ENCODE data around the gene KIF23. TPM values are rescaled to one million over a fixed set of nuclear protein-coding genes. Genes with fewer than 3 reads are reported as not detected.
A peak's percentile ranks its signal among the peaks of the same experiment; 100 is the strongest.

KIF23 gene
- total RNA-seq, 1 donor from 2014 or later, result 8.6 TPM

DNA sequence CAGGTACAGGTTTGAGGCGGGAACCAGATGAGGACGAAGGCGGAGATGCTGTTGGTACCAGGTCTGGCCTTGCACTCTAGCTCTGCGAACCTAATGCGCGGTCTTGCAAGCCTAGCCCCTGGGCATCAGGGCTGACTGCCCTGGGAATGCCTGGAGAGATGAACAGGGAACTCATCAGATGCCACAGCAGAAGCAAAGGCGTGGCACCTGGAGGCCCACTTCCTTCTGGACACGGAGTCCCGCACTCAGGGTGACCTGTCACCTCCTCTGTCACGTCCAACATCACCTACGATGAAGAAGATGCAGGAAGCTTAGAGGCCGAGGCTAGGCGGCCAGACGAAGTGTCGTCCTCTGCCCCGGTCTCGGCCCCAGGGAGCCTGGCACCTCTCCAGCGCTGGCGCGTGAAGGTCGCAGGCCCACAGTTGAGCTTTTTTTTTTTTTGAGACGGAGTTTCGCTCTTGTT is 47.9 kb downstream of the KIF23 start:
- Histone ChIP-seq H3K4me3 (ENCODE audit: low read depth, low read length) (peak overlapping the region; percentile 39), H3K27me3 (ENCODE audit: control insufficient read depth, insufficient read depth, low read length) (no peaks in the 10 kb centered on the region), H3K36me3 (ENCODE audit: control insufficient read depth, insufficient read depth, low read length) (no peaks in the 10 kb centered on the region)
- no peak for DNase-seq (ENCODE audit: low read depth)
- TF ChIP-seq, protein P1, sequence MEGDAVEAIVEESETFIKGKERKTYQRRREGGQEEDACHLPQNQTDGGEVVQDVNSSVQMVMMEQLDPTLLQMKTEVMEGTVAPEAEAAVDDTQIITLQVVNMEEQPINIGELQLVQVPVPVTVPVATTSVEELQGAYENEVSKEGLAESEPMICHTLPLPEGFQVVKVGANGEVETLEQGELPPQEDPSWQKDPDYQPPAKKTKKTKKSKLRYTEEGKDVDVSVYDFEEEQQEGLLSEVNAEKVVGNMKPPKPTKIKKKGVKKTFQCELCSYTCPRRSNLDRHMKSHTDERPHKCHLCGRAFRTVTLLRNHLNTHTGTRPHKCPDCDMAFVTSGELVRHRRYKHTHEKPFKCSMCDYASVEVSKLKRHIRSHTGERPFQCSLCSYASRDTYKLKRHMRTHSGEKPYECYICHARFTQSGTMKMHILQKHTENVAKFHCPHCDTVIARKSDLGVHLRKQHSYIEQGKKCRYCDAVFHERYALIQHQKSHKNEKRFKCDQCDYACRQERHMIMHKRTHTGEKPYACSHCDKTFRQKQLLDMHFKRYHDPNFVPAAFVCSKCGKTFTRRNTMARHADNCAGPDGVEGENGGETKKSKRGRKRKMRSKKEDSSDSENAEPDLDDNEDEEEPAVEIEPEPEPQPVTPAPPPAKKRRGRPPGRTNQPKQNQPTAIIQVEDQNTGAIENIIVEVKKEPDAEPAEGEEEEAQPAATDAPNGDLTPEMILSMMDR (IDR thresholded peaks at IDR 0.05; ENCODE audit: insufficient read depth, low read length, poor library complexity, severe bottlenecking), result no peak

DNA sequence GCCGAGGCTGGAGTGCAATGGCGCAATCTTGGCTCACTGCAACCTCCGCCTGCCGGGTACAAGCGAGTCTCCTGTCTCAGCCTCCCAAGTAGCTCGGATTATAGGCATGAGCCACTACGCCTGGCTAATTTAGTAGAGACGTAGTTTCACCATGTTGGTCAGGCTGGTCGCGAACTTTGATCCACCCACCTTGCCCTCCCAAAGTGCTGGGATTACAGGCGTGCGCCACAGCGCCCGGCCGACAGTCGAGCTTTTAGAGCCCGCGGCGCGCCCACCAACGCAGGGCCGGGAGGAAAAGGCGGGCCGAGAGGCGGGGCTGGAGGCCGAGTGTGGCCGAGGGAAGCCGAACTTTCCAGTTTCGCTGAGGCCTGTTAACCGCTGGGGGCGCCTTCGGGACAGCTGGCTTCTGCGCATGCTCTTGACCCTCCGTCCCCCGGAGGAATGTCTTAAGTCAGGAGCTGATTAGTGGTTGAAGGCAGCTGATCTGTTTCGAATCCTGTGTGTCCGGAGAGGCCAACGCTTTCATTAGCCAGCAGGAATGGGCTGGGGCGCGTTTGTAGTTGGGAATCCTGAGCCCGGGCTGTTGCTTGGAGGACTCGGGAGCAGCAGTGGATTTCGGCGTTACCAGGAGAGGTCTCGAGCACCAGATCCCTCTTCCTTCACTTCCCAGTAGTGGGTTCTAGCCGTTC is 48.5 kb downstream of the KIF23 start:
- Histone ChIP-seq H3K4me3 (ENCODE audit: low read depth, low read length) (peak overlapping the region; percentile 39), H3K36me3 (ENCODE audit: control insufficient read depth, insufficient read depth, low read length) (no peaks in the 10 kb centered on the region), H3K27me3 (ENCODE audit: control insufficient read depth, insufficient read depth, low read length) (no peaks in the 10 kb centered on the region)
- peak; percentile 95 for DNase-seq (ENCODE audit: low read depth)
- TF ChIP-seq, protein P1 (IDR thresholded peaks at IDR 0.05; ENCODE audit: insufficient read depth, low read length, poor library complexity, severe bottlenecking), result peak; percentile 93

DNA sequence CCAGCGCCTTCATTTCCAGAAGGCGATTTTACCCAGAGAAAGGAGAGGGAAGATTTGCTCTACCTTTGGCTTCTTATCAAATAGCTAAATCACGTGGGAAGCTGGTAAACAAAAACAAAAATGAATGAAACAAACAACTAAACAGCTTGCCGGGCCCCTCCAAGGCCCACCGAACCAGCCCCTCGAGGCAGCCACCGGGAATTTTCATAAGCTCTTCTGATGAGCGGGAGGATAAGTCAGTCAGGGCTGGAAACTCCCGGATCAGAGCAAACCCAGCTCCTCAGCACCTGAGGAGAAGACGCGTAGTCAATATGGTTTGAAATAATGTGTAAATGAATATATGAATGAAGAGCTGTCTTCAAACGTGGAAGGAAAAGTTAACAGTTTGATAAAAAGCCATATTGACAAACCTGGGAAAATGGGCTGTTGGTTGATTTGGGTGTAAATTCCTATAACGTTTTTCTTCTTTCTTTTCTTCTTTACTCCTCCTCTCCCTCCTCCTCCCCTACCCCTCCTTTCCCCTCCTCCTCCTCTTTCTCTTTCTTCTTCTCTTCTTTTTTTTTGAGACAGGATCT is 49.1 kb downstream of the KIF23 start:
- Histone ChIP-seq H3K36me3 (ENCODE audit: control insufficient read depth, insufficient read depth, low read length) (no peaks in the 10 kb centered on the region), H3K27me3 (ENCODE audit: control insufficient read depth, insufficient read depth, low read length) (no peaks in the 10 kb centered on the region), H3K4me3 (ENCODE audit: low read depth, low read length) (peak overlapping the region; percentile 38)
- no peak for DNase-seq (ENCODE audit: low read depth)
- TF ChIP-seq, protein P1 (IDR thresholded peaks at IDR 0.05; ENCODE audit: insufficient read depth, low read length, poor library complexity, severe bottlenecking), result no peak

DNA sequence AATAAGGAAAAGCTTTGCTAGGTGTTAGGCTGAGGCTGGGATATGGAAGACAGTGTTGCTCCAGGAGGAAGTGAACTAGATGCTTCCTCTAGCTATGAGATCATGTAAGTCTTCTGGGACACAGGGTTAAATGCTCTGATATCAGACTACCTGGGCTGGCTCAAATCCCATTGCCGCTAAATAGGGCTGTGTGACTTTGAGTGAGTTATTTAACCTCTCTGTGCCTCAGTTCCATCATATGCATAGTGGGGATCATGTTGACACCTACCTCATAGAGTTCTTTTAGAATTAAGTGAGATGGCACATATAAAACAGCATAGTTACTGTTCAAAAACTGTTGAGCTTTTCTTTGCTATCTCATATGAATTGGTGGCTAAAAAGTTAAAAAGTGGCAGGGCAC is 51.1 kb downstream of the KIF23 start:
- H3K27me3 ChIP-seq (ENCODE audit: control insufficient read depth, insufficient read depth, low read length), result no peaks in the 10 kb centered on the region
- H3K4me3 ChIP-seq (ENCODE audit: low read depth, low read length), result no peak overlapping the region
- no peak for DNase-seq (ENCODE audit: low read depth)
- TF ChIP-seq, protein P1 (IDR thresholded peaks at IDR 0.05; ENCODE audit: insufficient read depth, low read length, poor library complexity, severe bottlenecking), result no peak
- no peaks in the 10 kb centered on the region for H3K36me3 ChIP-seq (ENCODE audit: control insufficient read depth, insufficient read depth, low read length)

DNA sequence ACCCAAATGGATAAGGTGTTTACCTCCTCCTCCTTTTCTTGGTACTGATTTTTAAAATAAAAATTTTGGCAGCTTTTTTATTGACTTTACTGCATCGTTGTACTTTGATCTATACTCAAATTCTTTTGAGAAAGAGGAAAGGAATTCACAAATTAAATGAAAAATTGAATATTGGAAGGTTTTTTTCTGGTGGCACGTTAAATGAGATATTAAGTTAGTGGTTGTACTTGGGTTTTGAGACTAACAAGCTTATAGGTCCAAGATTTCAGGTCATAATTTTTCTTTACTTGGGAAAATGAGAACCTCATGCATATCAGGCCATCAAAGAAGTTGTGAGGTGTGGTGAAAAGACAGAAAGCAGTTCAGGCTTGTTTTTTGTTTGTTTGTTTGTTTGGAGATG is 52.6 kb downstream of the KIF23 start:
- Histone ChIP-seq H3K36me3 (ENCODE audit: control insufficient read depth, insufficient read depth, low read length) (no peaks in the 10 kb centered on the region), H3K27me3 (ENCODE audit: control insufficient read depth, insufficient read depth, low read length) (no peaks in the 10 kb centered on the region), H3K4me3 (ENCODE audit: low read depth, low read length) (no peak overlapping the region)
- TF ChIP-seq, protein P1 (IDR thresholded peaks at IDR 0.05; ENCODE audit: insufficient read depth, low read length, poor library complexity, severe bottlenecking), result no peak
- no peak for DNase-seq (ENCODE audit: low read depth)

All from kidney epithelial cell (primary cell).